Left cardiac atrium (tissue), 4 donors: ENCODE results near the gene RTN4RL1. TPM values are rescaled to one million over a fixed set of nuclear protein-coding genes. Genes with fewer than 3 reads are reported as not detected.

Source experiments
- ATAC-seq, 2 donors: fragments of 200-7000 bp; cut with Tn5 transposase; one replicate each; pipeline ENCODE4 v1.9.1; 2020; ENCODE audit warnings: mild to moderate bottlenecking in 2 of 2, moderate library complexity in 2 of 2
- DNase-seq: peaks from one replicate; pipeline ENCODE4 v3.0.0-alpha.2; 2020
- intact Hi-C, 2 donors: fragments of 100-400 bp; cut with DNase I; formaldehyde crosslinking; loops; one replicate each; pipeline versions ENCODE4 v1.14.1 to v1.15.1; 2022 to 2023
- total RNA-seq, 2 donors: library from RNA; stranded (reverse); fragmentation: NEBNext Ultra II Directional; extraction: Animal tissue kit (Norgen Biotek cat#: 25700); gene quantifications; one replicate each; pipeline ENCODE4 v1.2.1, GENCODE V29; 2021
- donor health status: DM: no; HTN: yes; CAD: no.
- donor health status: DM: no; HTN: yes; CAD: no; lungs with severe emphysema.
- donor health status: DM: yes; HTN: yes; CAD: no.
- donor health status: Dilated cardiomyopathy.

The RTN4RL1 gene
- total RNA-seq, 2 donors from 2014 or later = 6.2 to 7.6 TPM

- DNase-seq (peak; percentile 39), ATAC-seq (peak in 1 of 2 donors; percentile 10)
- intact Hi-C loops = no loop called here
These were observed 52.5 kb downstream of the RTN4RL1 start for GRCh38 chr17:1972487-1973160.

- intact Hi-C loops = no loop called here
- DNase-seq (no peak), ATAC-seq (no peak)
These were observed 54.2 kb downstream of the RTN4RL1 start for GRCh38 chr17:1970843-1971384.

- ATAC-seq (no peak), DNase-seq (no peak)
- intact Hi-C loops = no loop called here
These were observed 55.4 kb downstream of the RTN4RL1 start for GRCh38 chr17:1969712-1970111.

DNA sequence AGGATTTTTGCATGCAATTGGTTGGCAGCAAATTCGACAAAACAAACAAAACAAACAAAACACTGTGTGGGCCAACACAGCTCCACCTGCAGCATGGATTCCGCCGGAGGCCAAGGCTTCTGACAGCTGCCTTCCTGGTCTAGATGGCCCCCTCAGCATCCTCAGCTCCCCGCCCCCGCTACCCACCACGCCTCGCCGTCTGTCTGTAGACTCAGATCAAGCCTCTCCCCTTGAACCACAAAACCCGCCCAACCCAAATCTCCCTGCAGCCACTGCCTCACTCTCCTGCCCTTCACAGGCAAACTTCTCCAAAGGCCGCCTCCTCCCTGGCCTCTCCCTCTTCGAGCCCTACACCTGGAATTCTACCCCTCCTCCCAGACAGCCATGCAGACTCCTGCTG lies 57.9 kb downstream of the RTN4RL1 start:
- intact Hi-C loops = no loop called here
- no peak for ATAC-seq
- no peak for DNase-seq

- ATAC-seq = no peak
- intact Hi-C loops = no loop called here
- no peak for DNase-seq
These were observed 58.7 kb downstream of the RTN4RL1 start for GRCh38 chr17:1966274-1967086.

GRCh38 chr17:1965556-1966273 lies 59.4 kb downstream of the RTN4RL1 start:
- no peak for ATAC-seq
- intact Hi-C loops = no loop called here
- DNase-seq = no peak

- no peak for DNase-seq
- intact Hi-C loops = no loop called here
- no peak for ATAC-seq
These were observed 61.9 kb downstream of the RTN4RL1 start for GRCh38 chr17:1963250-1963649.

DNA sequence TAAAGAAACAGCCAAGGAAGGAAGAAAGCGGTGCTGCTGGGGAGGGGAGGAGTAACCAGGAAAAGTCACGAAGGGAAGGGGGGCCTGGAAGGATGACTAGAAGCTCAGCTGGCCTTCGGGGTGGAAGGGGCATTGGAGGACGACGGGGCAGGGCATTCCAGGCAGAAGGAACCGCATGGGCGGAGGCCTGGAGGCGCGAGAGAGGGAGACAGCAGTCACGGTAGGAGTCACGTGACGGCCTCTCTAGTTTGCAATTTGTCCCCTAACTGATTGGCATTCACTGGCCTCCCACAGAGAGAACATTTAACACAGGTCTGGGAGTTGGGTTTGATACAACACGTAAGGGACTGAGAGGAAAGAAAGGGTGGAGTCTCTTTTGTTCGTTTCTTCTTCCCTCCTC lies 63.9 kb downstream of the RTN4RL1 start:
- intact Hi-C loops = no loop called here
- DNase-seq (no peak), ATAC-seq (no peak)

DNA sequence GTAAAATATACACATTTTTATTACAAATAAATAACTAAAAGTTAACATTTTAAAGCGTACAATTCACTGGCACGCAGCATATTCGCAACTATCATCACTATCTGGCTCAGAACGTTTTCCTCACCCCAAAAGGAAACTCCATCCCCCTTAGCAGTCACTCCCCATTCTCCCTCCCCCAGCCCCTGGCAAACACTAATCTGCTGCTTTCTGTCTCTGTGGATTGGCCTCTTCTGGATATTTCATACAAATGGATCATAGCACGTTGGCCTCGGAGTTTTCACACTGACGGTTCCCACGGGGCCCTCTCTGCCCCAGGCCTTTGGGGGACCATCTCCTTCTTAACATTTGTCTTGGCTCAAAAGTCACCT lies 64.6 kb downstream of the RTN4RL1 start:
- ATAC-seq = peak; percentile 22 to 26
- intact Hi-C loops = no loop called here
- no peak for DNase-seq

- intact Hi-C loops = no loop called here
- peak; percentile 48 to 69 for ATAC-seq
These were observed 65.1 kb downstream of the RTN4RL1 start for GRCh38 chr17:1959871-1960544.

GRCh38 chr17:1958134-1958881 lies 66.8 kb downstream of the RTN4RL1 start:
- intact Hi-C loops = no loop called here
- DNase-seq (peak; percentile 53), ATAC-seq (peak; percentile 32 to 84)

More at GRCh38 chr17:1959871-1960544, 65.1 kb downstream of the RTN4RL1 start:
- DNase-seq = no peak

GRCh38 chr17:1957037-1957436 lies 68.1 kb downstream of the RTN4RL1 start:
- intact Hi-C loops = no loop called here
- ATAC-seq (no peak), DNase-seq (no peak)

GRCh38 chr17:1956134-1956533 lies 69.0 kb downstream of the RTN4RL1 start:
- intact Hi-C loops = no loop called here
- ATAC-seq = no peak
- no peak for DNase-seq

DNA sequence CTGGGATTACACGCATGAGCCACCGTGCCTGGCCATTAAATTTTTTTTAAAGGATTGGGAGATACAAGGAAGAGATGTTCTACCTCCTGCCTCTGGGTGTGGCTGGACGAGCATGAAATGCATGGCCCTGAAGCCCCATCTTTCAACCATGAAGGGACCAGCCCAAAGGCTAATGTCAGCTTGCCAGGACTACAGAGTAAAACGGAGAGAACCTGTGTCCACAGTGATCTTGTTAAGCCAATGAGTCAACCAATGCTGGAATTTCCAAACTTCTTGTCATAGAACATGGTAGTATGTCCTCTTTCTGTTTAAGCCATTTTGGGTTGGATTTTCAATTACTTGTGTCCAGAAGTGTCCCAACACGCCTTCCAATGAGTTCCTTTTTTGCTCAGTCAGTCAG lies 71.3 kb downstream of the RTN4RL1 start:
- intact Hi-C loops = no loop called here
- ATAC-seq = no peak
- no peak for DNase-seq

GRCh38 chr17:1951920-1952319 lies 73.2 kb downstream of the RTN4RL1 start:
- intact Hi-C loops = no loop called here
- ATAC-seq = no peak
- DNase-seq = no peak

DNA sequence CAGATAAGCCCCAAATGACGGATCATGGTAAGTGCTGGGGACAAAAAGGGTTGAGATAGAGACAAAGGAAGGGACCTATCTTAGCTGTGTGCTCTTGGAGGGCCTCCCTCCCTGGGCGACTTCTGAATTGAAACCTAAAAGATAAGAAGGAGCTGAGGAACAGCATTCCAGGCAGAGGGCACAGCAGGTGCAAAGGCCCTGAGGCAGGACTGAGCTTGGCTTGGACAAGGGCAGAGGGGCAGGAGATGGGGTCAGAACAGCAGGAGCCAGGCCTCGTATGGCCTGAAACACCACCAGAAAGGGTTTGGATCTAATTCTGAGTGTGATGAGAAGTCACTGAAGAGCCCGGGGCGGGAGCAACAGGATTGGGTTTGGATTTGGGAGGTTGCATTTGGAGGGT lies 75.4 kb downstream of the RTN4RL1 start:
- intact Hi-C loops = no loop called here
- DNase-seq (no peak), ATAC-seq (no peak)

- ATAC-seq (no peak), DNase-seq (no peak)
- intact Hi-C loops = no loop called here
These were observed 76.7 kb downstream of the RTN4RL1 start for GRCh38 chr17:1948517-1948825.

DNA sequence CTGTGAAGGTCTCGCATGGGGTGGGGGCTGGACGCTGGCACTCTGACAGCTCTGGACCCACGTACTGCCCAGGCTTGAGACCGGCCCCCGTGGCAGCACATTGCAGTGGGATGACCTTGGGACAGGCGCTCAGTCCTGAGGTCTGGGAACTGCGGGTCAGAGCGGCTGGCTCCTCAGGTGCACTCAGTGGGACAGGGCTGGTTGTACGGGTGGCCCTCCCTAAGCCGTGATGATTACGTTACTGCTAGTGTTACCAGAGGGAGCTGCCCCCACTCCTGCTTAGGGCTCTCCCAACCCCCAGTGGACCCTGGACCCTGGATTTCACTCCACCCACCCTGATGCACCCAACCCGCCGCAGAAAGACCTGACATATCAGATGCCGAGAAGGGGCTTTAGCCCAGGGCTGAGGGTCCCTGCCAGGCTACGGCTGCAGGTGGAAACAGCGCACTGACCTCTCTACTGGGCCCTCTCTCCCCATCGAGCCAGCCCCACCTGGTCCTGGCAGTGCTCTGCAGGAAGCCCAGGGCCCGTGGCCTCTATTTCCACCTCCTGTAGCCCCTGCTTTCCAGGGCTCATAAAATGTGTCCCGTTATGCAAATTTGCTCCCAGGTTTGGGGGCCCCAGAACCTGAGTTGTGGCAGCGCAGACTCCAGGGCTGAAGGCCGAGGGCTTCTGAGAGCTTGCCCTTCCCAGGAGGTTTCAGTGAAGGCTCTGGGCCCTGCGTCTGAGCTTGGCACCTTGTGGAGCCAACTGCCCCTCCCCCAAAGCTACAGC lies 77.2 kb downstream of the RTN4RL1 start:
- intact Hi-C loops = no loop called here
- ATAC-seq (peak; percentile 43 to 45), DNase-seq (no peak)
